ENCODE data around the gene NEU1. TPM values are rescaled to one million over a fixed set of nuclear protein-coding genes. Genes with fewer than 3 reads are reported as not detected.

Gene NEU1
- 51.4 and 93.9 TPM in 2 replicates for total RNA-seq

GRCh38 chr6:31862344-31863235, at the start of gene NEU1:
TSS of gene NEU1 (minus strand) at chr6:31862821. CDS start at chr6:31862776, 45 bp downstream.

GRCh38 chr6:31901953-31902643, 39.5 kb upstream of the NEU1 start, which contains the start of gene ZBTB12:
TSS of gene ZBTB12 (minus strand) at chr6:31902086. CDS start at chr6:31901305, 781 bp downstream.

GRCh38 chr6:31897612-31898382, 35.2 kb upstream of the NEU1 start, which contains the start of gene EHMT2:
TSS of gene EHMT2 (minus strand) at chr6:31897698. CDS start at chr6:31897677, 21 bp downstream.

GRCh38 chr6:31878726-31879125, 16.1 kb upstream of the NEU1 start, which contains the start of gene SLC44A4:
TSS of gene SLC44A4 (minus strand) at chr6:31878997. CDS start at chr6:31878980, 17 bp downstream.

GRCh38 chr6:31827286-31828079, 35.1 kb downstream of the NEU1 start, which contains the start of gene HSPA1B:
TSS of gene HSPA1B (plus strand) at chr6:31827738. CDS start at chr6:31827951, 213 bp downstream.

GRCh38 chr6:31815025-31815838, 47.4 kb downstream of the NEU1 start, which contains the start of the genes HSPA1A and HSPA1L:
TSS of gene HSPA1A (plus strand) at chr6:31815543. CDS start at chr6:31815757, 214 bp downstream.
TSS of gene HSPA1L (minus strand) at chr6:31815283. CDS start at chr6:31811972, 3,311 bp downstream.

Other genes starting within 250 kb of the NEU1 start
- gene AIF1, start 247.6 kb downstream of the NEU1 start, total RNA-seq, result not detected in 2 replicates
- 19.7 and 31.1 TPM in 2 replicates for gene PRRC2A, start 242.1 kb downstream of the NEU1 start, total RNA-seq
- 90.5 and 111 TPM in 2 replicates for gene BAG6, start 210.2 kb downstream of the NEU1 start, total RNA-seq
- 0.28 and 1.2 TPM in 2 replicates for gene APOM, start 206.9 kb downstream of the NEU1 start, total RNA-seq
- gene C6orf47, start 202.0 kb downstream of the NEU1 start, total RNA-seq, result 21.9 and 23.4 TPM in 2 replicates
- gene GPANK1, start 197.8 kb downstream of the NEU1 start, total RNA-seq, result 14.1 and 22.2 TPM in 2 replicates
- gene CSNK2B, start 196.7 kb downstream of the NEU1 start, total RNA-seq, result 93.0 and 140 TPM in 2 replicates
- gene LY6G5B, start 192.8 kb downstream of the NEU1 start, total RNA-seq, result 2.0 and 2.3 TPM in 2 replicates
- 0.38 and 1.7 TPM in 2 replicates for gene LY6G5C, start 181.8 kb downstream of the NEU1 start, total RNA-seq
- 47.1 and 56.7 TPM in 2 replicates for gene ABHD16A, start 159.5 kb downstream of the NEU1 start, total RNA-seq
- gene LY6G6F, start 156.0 kb downstream of the NEU1 start, total RNA-seq, result not detected in 2 replicates
- not detected in 2 replicates for gene LY6G6D, start 147.5 kb downstream of the NEU1 start, total RNA-seq
- gene LY6G6C, start 141.1 kb downstream of the NEU1 start, total RNA-seq, result under 0.01 TPM in 1 of 2 replicates, not detected in the other
- 0.28 TPM in 1 of 2 replicates, not detected in the other for gene MPIG6B, start 139.4 kb downstream of the NEU1 start, total RNA-seq
- gene DDAH2, start 133.5 kb downstream of the NEU1 start, total RNA-seq, result 58.1 and 70.5 TPM in 2 replicates
- 711 and 1,283 TPM in 2 replicates for gene CLIC1, start 126.3 kb downstream of the NEU1 start, total RNA-seq
- 4.4 and 5.4 TPM in 2 replicates for gene MSH5, start 122.8 kb downstream of the NEU1 start, total RNA-seq
- 0.19 and 0.85 TPM in 2 replicates for gene SAPCD1, start 100.2 kb downstream of the NEU1 start, total RNA-seq
- under 0.01 TPM in 1 of 2 replicates, not detected in the other for gene VWA7, start 85.5 kb downstream of the NEU1 start, total RNA-seq
- 32.4 and 91.3 TPM in 2 replicates for gene VARS1, start 67.1 kb downstream of the NEU1 start, total RNA-seq
- gene LSM2, start 55.9 kb downstream of the NEU1 start, total RNA-seq, result 18.0 and 46.2 TPM in 2 replicates
- gene HSPA1L, start 47.5 kb downstream of the NEU1 start, total RNA-seq, result 1.3 and 2.8 TPM in 2 replicates
- 87.9 and 192 TPM in 2 replicates for gene HSPA1A, start 47.3 kb downstream of the NEU1 start, total RNA-seq
- 119 and 235 TPM in 2 replicates for gene HSPA1B, start 35.1 kb downstream of the NEU1 start, total RNA-seq
- gene SLC44A4, start 16.2 kb upstream of the NEU1 start, total RNA-seq, result not detected in 2 replicates
- gene EHMT2, start 34.9 kb upstream of the NEU1 start, total RNA-seq, result 50.2 and 55.2 TPM in 2 replicates
- gene ZBTB12, start 39.3 kb upstream of the NEU1 start, total RNA-seq, result 4.2 and 4.6 TPM in 2 replicates
- gene C2, start 64.9 kb upstream of the NEU1 start, total RNA-seq, result 0.38 and 6.8 TPM in 2 replicates
- 5.8 and 65.1 TPM in 2 replicates for gene CFB, start 83.3 kb upstream of the NEU1 start, total RNA-seq
- 79.5 and 180 TPM in 2 replicates for gene NELFE, start 96.2 kb upstream of the NEU1 start, total RNA-seq
- gene SKIC2, start 96.4 kb upstream of the NEU1 start, total RNA-seq, result 70.5 and 74.2 TPM in 2 replicates
- 11.9 and 14.7 TPM in 2 replicates for gene DXO, start 109.3 kb upstream of the NEU1 start, total RNA-seq
- gene C4A, start 119.2 kb upstream of the NEU1 start, total RNA-seq, result 1.2 and 5.1 TPM in 2 replicates
- gene C4B, start 152.0 kb upstream of the NEU1 start, total RNA-seq, result 1.9 and 4.5 TPM in 2 replicates
- gene CYP21A2, start 175.6 kb upstream of the NEU1 start, total RNA-seq, result 0.19 TPM in 1 of 2 replicates, not detected in the other
- 3.6 and 10.4 TPM in 2 replicates for gene TNXB, start 246.5 kb upstream of the NEU1 start, total RNA-seq